K562 (cell line): ENCODE results near the gene ABCC12. TPM values are rescaled to one million over a fixed set of nuclear protein-coding genes. Genes with fewer than 3 reads are reported as not detected.

ENCODE experiments used
- ATAC-seq: fragments of 200-7000 bp; cut with Tn5 transposase; 3 replicates; pipeline ENCODE4 v1.9.1; 2020; ENCODE audit warnings: moderate library complexity
- BruUV-seq: library from RNA; stranded (reverse); fragments of 400-500 nt; replicated peaks from 2 replicates; lab custom pipeline; 2021; lab: Mats Ljungman, UMichigan
- CTCF ChIA-PET: fragments of 300-600 bp; formaldehyde crosslinking; extraction: SDS; loops from one replicate; lab custom pipeline; 2021; ENCODE audit warnings: low intra/inter-chr PET ratio; lab: Yijun Ruan, JAX
- POLR2A ChIA-PET: fragments of 300-600, 350-650 bp; sonication (Branson Sonifier 250); formaldehyde crosslinking; extraction: SDS; loops from one replicate; lab custom pipeline; 2021; ENCODE audit warnings: antibody characterized with exemption, inconsistent platforms; lab: Yijun Ruan, JAX
- DNase-seq, 4 experiments: peaks; one replicate each; pipeline versions ENCODE4 v3.0.0 to v3.0.0-alpha.2; 2011 to 2018; ENCODE audit warnings: low spot score in 3 of 4, mixed read lengths in 3 of 4; ENCODE audit errors: extremely low read depth in 1 of 4
- FAIRE-seq: peaks from 2 replicates; lab custom pipeline; 2011; peaks lifted over from hg19 to GRCh38; lab: Jason Lieb, UNC
- H2AFZ ChIP-seq: 2 replicates; pipeline ENCODE4 v1.6.0; 2011; ENCODE audit warnings: low read depth, low read length, control low read depth, inconsistent platforms
- H3K27ac ChIP-seq: fragments of 200-600 bp; 3 replicates; pipeline ENCODE4 v1.8.0; 2011; ENCODE audit warnings: low read depth, mild to moderate bottlenecking, control low read depth, inconsistent platforms, low read length, moderate library complexity, mixed read lengths; ENCODE audit errors: extremely low read depth
- H3K27me3 ChIP-seq, 2 experiments: fragments of 300-600 bp in 1 of 2; 2 replicates in 1 of 2; 3 replicates in 1 of 2; pipeline versions ENCODE4 v1.6.0 to v1.8.0; 2011; ENCODE audit warnings: inconsistent platforms in 2 of 2, low read length in 2 of 2, mild to moderate bottlenecking in 1 of 2, mixed read lengths in 1 of 2, moderate library complexity in 1 of 2; ENCODE audit not compliant: control insufficient read depth in 2 of 2, insufficient read depth in 2 of 2
- H3K36me3 ChIP-seq: fragments of 300-600 bp; 3 replicates; pipeline ENCODE4 v1.8.0; 2011; ENCODE audit warnings: mild to moderate bottlenecking, low read length, inconsistent platforms; ENCODE audit not compliant: control insufficient read depth, insufficient read depth
- H3K4me1 ChIP-seq, 2 experiments: fragments of 200-600 bp in 1 of 2; replicated peaks in 1 of 2; 2 replicates in 1 of 2; 3 replicates in 1 of 2; pipeline versions ENCODE4 v1.5.1 to v1.8.0; 2011; ENCODE audit warnings: inconsistent platforms in 2 of 2, low read length in 2 of 2, mild to moderate bottlenecking in 1 of 2, mixed read lengths in 1 of 2, moderate library complexity in 1 of 2; ENCODE audit not compliant: control insufficient read depth in 2 of 2, insufficient read depth in 2 of 2
- H3K4me2 ChIP-seq: 2 replicates; pipeline ENCODE4 v1.6.1; 2011; ENCODE audit warnings: low read length, control low read depth, inconsistent platforms, mixed read lengths; ENCODE audit not compliant: insufficient read depth
- H3K4me3 ChIP-seq: fragments of 200-600 bp; sonication (generic), shearing (Covaris generic); 2 replicates; pipeline ENCODE4 v1.5.1; 2016; ENCODE audit warnings: control low read depth, inconsistent platforms
- H3K79me2 ChIP-seq: fragments of 200-600 bp; 3 replicates; pipeline ENCODE4 v1.8.0; 2011; ENCODE audit warnings: low read length, inconsistent platforms; ENCODE audit not compliant: control insufficient read depth, insufficient read depth
- H3K9ac ChIP-seq, 2 experiments: 2 replicates each; pipeline versions ENCODE4 v1.6.0 to v1.6.1; 2011; ENCODE audit warnings: low read depth in 2 of 2, low read length in 2 of 2, control low read depth in 1 of 2, inconsistent platforms in 1 of 2, mild to moderate bottlenecking in 1 of 2, mixed read lengths in 1 of 2; ENCODE audit not compliant: insufficient read depth in 1 of 2
- H3K9me1 ChIP-seq: one replicate; pipeline ENCODE4 v1.6.0; 2011; ENCODE audit warnings: inconsistent platforms, mild to moderate bottlenecking, low read length, moderate library complexity; ENCODE audit not compliant: control insufficient read depth, insufficient read depth
- H3K9me3 ChIP-seq: replicated peaks from 2 replicates; pipeline ENCODE4 v1.5.1; 2011; ENCODE audit warnings: low read depth, low read length, inconsistent platforms; ENCODE audit not compliant: control insufficient read depth, insufficient read depth
- H4K20me1 ChIP-seq: replicated peaks from 2 replicates; pipeline ENCODE4 v1.6.1; 2011; ENCODE audit warnings: low read length, inconsistent platforms, mixed read lengths; ENCODE audit not compliant: control insufficient read depth, insufficient read depth
- BCLAF1 ChIP-seq, 2 experiments: fragments of 450-650 bp in 1 of 2; IDR thresholded peaks; 2 replicates each; pipeline ENCODE4 v1.6.1; 2011 to 2017; ENCODE audit warnings: low read depth in 2 of 2, antibody characterized with exemption in 1 of 2, borderline replicate concordance in 1 of 2, low read length in 1 of 2, mild to moderate bottlenecking in 1 of 2, mixed read lengths in 1 of 2; ENCODE audit not compliant: control insufficient read depth in 1 of 2
- CLOCK ChIP-seq: fragments of 250-450 bp; sonication (Bioruptor Pico); IDR thresholded peaks from 2 replicates; pipeline ENCODE4 v1.4.0; 2020; ENCODE audit warnings: mild to moderate bottlenecking, moderate library complexity, borderline replicate concordance
- CREB3 ChIP-seq: fragments of 450-650 bp; conservative IDR thresholded peaks from 2 replicates; pipeline ENCODE4 v1.6.1; 2016; ENCODE audit warnings: missing genetic modification characterization, low read depth, mild to moderate bottlenecking, missing compliant biosample characterization, moderate library complexity
- E2F8 ChIP-seq: fragments of 450-650 bp; IDR thresholded peaks from 2 replicates; pipeline ENCODE4 v1.7.1; 2018; ENCODE audit warnings: mild to moderate bottlenecking, low read depth; ENCODE audit not compliant: partially characterized antibody
- MTA3 ChIP-seq: fragments of 450-650 bp; formaldehyde crosslinking; IDR thresholded peaks from 2 replicates; pipeline ENCODE4 v1.6.1; 2017; ENCODE audit warnings: mild to moderate bottlenecking, borderline replicate concordance
- PHF20 ChIP-seq: fragments of 450-650 bp; IDR thresholded peaks from 2 replicates; pipeline ENCODE4 v1.6.1; 2018; ENCODE audit not compliant: partially characterized antibody
- PTBP1 ChIP-seq: fragments of 200-400 bp; formaldehyde crosslinking; IDR thresholded peaks from 2 replicates; pipeline ENCODE4 v1.6.1; 2017; ENCODE audit warnings: low read depth, low read length
- ZNF140 ChIP-seq: fragments of 250-450 bp; sonication (Bioruptor Pico); IDR thresholded peaks from 2 replicates; pipeline ENCODE4 v1.8.0; 2021; ENCODE audit warnings: moderate library complexity, mild to moderate bottlenecking, inconsistent platforms
- ZNF644 ChIP-seq: fragments of 200-800 bp; sonication (Bioruptor generic); IDR thresholded peaks from 2 replicates; pipeline ENCODE4 v1.6.1; 2016; ENCODE audit warnings: low read depth, missing genetic modification characterization, missing compliant biosample characterization
- ZNF696 ChIP-seq: fragments of 250-450 bp; sonication (Bioruptor Pico); conservative IDR thresholded peaks from 2 replicates; pipeline ENCODE4 v1.4.0; 2020; ENCODE audit warnings: mild to moderate bottlenecking, moderate library complexity
- WGBS: fragments of 100-300 bp; shearing (Covaris generic); methylation state at CpG from one replicate; pipeline ENCODE4 v1.1.6; 2016; ENCODE audit warnings: low coverage, mixed read lengths; ENCODE audit not compliant: insufficient coverage; ENCODE audit errors: missing lambda C conversion rate; 5-methylcytosine and 5-hydroxymethylcytosine counted together
- in situ Hi-C: fragments of 300-500 bp; cut with MboI; formaldehyde crosslinking; loops from 4 replicates; pipeline ENCODE4 v1.15.0; 2018; ENCODE audit warnings: inconsistent platforms, mixed read lengths
- intact Hi-C: fragments of 100-400 bp; cut with micrococcal nuclease; formaldehyde crosslinking; loops from 2 replicates; pipeline ENCODE4 v1.14.2; 2022
- polyA plus RNA-seq, 8 experiments: library from polyadenylated mRNA; depleted of rRNA in 4 of 8; stranded (reverse) in 5 of 8; unstranded in 3 of 8; fragments of >200 nt; fragmentation: Nextera tagmentation in 2 of 8; fragmentation: Illumina TruSeq in 1 of 8; extraction: Ambion mirVana in 2 of 8; extraction: Trizol in 1 of 8; gene quantifications; 2 replicates each; pipeline versions ENCODE4 v1.2.1 to v1.2.3, GENCODE V29; 2011 to 2014; ENCODE audit warnings: inconsistent platforms in 1 of 8, missing spikeins in 1 of 8
- total RNA-seq, 7 experiments: library from RNA; depleted of rRNA in 6 of 7; stranded (reverse); fragments of >200 nt in 6 of 7; fragmentation: Illumina TruSeq in 2 of 7; extraction: Trizol in 2 of 7; gene quantifications; 2 replicates each; pipeline versions ENCODE4 v1.2.1 to v1.2.3, GENCODE V29; 2011 to 2021; ENCODE audit warnings: low replicate concordance in 1 of 7

ABCC12 gene
- total and polyA plus RNA-seq, 9 of the 15 experiments (the other 6 are each of a cell fraction or from before 2014, with no cell fraction given) = not detected

- TF ChIP-seq CLOCK (no peak), E2F8 (no peak)
Observed at GRCh38 chr16:48184681-48185080, 28.9 kb upstream of the ABCC12 start (continued).

GRCh38 chr16:48182979-48183537, 27.3 kb upstream of the ABCC12 start:
- ChIA-PET CTCF (no interaction called here), POLR2A (interaction anchor here (0.7 to 1.5 kb wide), 3 partner anchors 9 to 259 kb away, joined by 3 to 6 read pairs (median 3); no protein-coding TSS in a partner anchor)
- Histone ChIP-seq H4K20me1 (no peaks in the 10 kb centered on the region; the same call in 1 of the 2 replicates), H3K79me2 (no peaks in the 10 kb centered on the region), H3K9ac (no peak overlapping the region), H3K36me3 (no peaks in the 10 kb centered on the region), H3K9me3 (no peaks in the 10 kb centered on the region), H3K27me3 (peaks cover 0 to 44% of the 10 kb centered on the region in 2 experiments; a peak in 3 of 5 replicates), H3K4me2 (no peak overlapping the region), H3K4me1 (no peaks in the 10 kb centered on the region), H2AFZ (no peak overlapping the region), H3K9me1 (no peaks in the 10 kb centered on the region), H3K4me3 (no peak overlapping the region), H3K27ac (no peak overlapping the region)
- BruUV-seq = no TSS peak
- WGBS = 4% methylated on average over 8 of the region's 8 CpGs
- no peak for ATAC-seq
- DNase-seq = no peak
- intact Hi-C loops = no loop called here
- FAIRE-seq = no peak
- in situ Hi-C loops = no loop called here
- TF ChIP-seq BCLAF1 (IDR thresholded peaks at IDR 0.05; ENCODE audit: borderline replicate concordance in 1 of 2, control insufficient read depth in 1 of 2, low read depth in 2 of 2, low read length in 1 of 2) (no peak), ZNF644 (tag) (no peak), MTA3 (no peak), ZNF140 (CRISPR knock-in tag) (no peak), PHF20 (no peak), ZNF696 (CRISPR knock-in tag) (no peak), CREB3 (tag) (no peak), PTBP1 (no peak)
